HG03103 (cell line): Measurements from ENCODE around the gene TMTC4.

Experiments used
- ATAC-seq: cut with Tn5 transposase; IDR thresholded peaks from one replicate; pipeline ENCODE4 v1.9.1; 2021; ENCODE audit warnings: low read depth; ENCODE audit not compliant: unreplicated experiment

Gene TMTC4

GRCh38 chr13:100667894-100668293, 6.7 kb downstream of the TMTC4 start:
- no peak for ATAC-seq

DNA sequence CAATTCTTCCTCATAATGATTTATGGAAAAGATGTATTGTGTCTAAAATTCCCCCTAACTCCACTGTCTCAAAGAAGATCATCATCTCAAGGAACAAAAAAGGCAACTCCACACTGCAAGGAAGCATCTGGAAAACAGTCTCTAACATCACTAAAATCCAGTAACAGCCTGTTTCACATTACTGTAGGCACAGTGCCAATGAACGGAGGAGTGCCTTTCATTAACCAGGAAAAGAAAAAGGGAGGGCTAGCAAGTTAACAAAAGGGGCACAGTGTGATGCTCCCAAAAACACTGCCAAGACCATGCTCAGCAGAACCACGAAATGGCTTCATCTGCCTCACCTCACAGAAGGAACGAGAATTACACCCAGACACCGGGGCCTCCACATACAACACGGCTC, 8.5 kb downstream of the TMTC4 start:
- ATAC-seq, result no peak

DNA sequence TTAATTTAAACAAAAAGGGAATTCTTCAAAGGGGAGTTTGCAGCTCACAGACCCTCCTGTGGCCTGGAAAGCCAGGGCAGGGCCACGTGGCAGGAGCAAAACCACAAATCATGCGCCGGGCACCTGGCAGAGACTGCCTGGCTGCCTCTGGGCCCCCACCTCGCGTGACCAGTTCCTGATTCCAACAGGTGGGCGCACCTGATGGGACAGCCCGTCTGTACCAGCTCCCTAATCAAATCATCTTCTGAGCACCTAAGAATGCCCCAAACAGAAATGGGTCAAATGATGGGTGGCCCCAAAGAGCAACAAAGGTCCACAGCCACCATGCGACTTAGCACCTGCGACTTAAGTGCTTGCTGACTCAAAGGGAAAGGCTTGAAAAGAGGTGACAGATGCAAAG, 9.2 kb downstream of the TMTC4 start:
- no peak for ATAC-seq

- no peak for ATAC-seq
Measured at GRCh38 chr13:100664171-100664900, 10.3 kb downstream of the TMTC4 start.

- no peak for ATAC-seq
Measured at GRCh38 chr13:100662468-100663211, 12.0 kb downstream of the TMTC4 start.

DNA sequence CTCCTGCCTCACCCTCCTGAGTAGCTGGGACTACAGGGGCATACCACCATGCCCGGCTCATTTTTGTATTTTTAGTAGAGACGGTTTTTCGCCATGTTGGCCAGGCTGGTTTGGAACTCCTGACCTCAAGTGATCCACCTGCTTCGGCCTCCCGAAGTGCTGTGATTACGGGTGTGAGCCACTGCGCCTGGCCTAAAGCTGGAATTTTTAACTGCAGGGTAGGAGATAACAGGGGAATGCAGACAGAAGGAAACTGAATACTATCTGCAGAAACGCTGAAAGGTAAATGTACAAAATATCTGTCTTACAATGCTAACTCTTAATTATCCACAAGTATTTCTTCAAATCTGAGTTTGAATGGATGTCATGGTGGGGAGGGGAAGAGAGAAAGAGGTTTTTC, 13.8 kb downstream of the TMTC4 start:
- ATAC-seq, result no peak

DNA sequence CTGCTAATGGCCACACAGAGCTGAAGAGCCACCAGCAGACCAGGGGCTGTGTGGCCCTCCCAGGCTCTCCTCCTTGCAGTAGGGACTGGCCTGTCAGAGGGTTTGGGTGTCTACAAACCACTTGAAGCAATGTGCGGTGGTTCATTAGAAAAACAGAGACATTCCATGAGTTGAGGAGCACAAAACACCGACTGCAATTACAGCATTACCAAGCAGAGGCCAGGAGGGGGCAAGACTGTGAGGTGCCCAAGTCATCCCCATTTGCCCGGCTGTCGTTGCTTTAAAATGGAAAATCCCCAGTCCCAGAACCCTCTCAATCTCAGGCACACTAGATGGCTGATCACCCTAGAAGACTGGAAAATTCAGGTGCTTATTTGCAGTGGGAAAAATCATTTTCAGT, 15.0 kb downstream of the TMTC4 start:
- ATAC-seq, result no peak

GRCh38 chr13:100658363-100658762, 16.2 kb downstream of the TMTC4 start:
- peak; percentile 85 for ATAC-seq

- peak; percentile 23 for ATAC-seq
Measured at GRCh38 chr13:100657881-100658315, 16.7 kb downstream of the TMTC4 start.

DNA sequence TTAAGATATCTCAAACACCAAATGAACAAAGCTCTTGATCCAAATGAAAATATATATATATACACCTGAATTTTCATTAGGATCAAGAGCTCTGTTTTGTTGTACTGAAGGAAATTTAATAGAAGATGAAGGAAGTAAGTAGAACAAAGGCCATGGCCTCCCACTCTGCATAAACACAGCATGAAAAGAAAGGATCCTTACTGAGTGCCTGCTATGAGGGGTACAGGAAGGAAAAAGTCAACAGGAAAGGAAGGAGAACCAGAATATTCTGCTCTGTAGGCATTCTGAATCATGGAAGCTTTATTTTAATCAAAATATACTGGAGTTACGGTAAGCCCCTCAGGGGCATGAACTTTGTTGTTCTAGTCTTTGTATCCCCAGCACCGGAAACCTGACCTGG, 22.1 kb downstream of the TMTC4 start:
- ATAC-seq, result no peak

DNA sequence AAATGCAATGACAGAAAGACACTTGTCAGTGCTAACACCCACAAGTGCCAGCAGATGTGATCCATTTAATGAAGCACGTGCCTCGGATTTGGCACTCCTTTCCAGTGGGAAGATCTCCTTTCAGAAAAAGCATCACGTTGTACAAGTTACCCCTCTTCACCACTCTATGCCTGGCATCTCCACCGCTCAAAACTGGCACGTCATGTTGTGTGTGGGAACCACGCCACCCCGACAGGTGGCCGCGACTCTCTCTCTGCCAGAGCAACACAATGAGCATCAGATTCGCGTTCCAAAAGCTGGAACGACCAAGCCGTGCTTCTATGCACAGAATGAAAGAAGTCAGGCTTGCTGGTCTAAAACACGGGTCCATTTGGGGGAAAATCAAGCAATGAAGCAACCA, 24.3 kb downstream of the TMTC4 start:
- no peak for ATAC-seq

- ATAC-seq, result no peak
Measured at GRCh38 chr13:100648354-100648753, 26.2 kb downstream of the TMTC4 start.

- ATAC-seq, result no peak
Measured at GRCh38 chr13:100646871-100647270, 27.7 kb downstream of the TMTC4 start.

DNA sequence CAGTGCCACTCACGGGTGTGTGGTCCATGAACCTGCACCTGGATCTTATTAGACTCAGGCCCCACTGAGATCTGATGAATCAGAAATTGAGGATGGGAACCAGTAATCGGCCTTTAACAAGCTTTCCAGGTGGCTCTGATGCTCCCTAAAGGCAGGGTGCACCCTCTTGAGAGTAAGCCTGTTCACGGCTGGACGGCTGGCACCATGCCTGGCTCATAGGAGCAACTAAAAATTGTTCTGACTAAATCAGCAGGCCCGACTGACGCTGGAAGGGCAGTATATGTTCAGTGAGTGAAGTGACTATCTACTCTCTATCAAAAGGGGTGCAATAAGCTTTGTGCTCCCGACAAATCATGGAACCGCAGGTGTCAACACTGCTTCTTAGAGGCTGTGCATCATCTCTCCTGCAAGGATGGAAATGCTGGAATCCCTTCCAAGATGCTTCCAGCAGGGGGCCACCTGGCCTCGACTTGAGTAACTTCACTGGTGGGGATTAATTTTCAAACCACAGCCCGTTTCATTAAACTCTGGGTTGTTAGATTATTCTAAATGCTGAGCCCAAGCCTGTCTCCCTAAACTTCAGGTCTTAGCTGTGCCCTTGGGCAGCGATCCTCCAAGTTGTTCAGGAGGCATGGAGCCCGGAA, 28.4 kb downstream of the TMTC4 start:
- ATAC-seq, result no peak

DNA sequence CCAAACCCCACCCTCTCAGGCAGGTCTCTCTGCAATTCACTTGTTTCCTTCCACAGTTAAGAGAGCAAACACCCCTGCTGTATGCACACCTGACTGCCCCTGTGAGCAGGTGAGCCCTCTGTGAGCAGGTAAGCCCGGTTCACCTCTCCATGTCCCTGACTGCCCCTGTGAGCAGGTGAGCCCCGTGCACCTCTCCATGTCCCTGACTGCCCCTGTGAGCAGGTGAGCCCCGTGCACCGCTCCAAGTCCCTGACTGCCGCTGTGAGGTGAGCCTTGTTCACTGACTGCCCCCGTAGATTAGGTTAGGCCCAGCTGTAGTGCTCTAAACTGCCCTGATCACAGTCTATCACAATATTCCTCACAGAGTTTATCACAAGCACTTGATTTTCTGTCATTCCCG, 29.2 kb downstream of the TMTC4 start:
- no peak for ATAC-seq

- ATAC-seq, result no peak
Measured at GRCh38 chr13:100644371-100644770, 30.2 kb downstream of the TMTC4 start.

DNA sequence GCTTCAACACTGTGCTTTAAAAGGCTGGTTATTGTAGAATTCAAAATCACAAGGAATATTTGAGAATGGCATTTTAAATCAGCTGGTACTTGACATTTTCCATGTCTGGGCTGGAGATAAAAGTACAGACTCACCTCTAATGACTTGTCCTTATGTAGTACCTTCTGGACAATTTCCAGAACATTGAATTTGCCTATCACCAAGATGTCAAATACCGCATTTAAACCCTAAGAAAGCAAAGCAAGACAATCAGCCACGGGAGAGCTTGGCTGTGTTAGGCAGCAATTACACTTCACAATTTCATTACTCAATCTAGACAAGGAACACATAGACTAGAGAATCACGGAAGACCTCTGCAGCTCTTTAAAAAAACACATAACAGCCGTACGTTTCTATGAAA, 36.8 kb downstream of the TMTC4 start:
- no peak for ATAC-seq

DNA sequence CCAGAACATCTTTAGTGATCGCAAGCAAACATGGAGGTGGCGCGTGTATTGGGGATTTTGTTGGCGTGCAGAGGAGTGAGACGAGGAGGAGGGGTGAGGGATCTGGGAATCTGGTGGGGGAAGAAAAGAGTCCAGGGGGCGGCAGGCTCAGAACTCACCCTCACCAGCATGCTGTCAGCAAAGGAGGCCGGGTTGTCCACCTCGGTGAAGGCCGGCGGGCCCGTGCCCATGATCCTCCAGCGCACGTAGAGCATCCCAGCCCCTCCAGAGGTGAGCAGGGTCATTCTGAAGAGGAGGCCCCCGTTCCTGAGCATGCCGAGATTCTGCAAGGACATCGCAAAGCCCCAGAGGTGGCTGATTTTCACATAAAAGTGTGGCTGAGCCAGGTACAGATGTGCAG, 37.2 kb downstream of the TMTC4 start:
- ATAC-seq, result no peak

DNA sequence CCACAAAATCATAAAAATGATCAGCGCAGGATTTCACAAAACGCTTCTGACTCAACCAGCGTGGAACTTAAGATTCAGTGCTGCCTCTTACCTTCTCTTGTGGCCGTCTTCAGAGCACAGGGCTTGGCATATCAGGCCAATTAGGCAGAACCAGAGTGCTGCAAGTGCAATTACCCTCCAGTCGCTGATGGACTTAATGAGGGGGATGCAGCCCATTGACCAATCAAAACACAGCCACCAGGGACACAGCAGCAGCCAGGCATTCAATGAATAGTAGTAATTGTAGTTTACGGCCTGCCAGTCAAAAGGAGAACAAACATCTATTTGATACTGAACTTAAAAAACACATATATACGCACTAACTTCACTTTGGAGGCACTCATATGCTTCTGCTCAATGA, 38.2 kb downstream of the TMTC4 start:
- ATAC-seq, result no peak

GRCh38 chr13:100636004-100636403, 38.6 kb downstream of the TMTC4 start:
- no peak for ATAC-seq

GRCh38 chr13:100634696-100635095, 39.9 kb downstream of the TMTC4 start:
- no peak for ATAC-seq

DNA sequence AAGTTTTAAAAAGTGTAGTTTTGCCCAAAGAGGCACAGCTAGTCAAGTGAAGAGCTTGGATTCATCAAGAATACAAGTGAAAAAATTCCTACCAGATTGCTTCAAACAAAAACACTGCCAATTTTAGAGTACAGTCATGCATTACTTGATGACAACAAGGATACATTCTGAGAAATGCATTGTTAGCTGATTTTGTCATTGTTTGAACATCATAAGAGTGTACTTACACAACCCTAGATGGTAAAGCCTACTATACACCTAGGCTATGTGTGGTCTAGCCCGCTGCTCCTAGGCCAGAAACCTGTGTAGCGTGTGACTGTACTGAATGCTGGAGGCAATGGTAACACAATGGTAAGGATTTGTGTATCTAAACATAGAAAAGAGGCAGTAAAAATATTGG, 41.1 kb downstream of the TMTC4 start:
- no peak for ATAC-seq
